ENCODE measurements around the gene TGFBR2. TPM values are rescaled to one million over a fixed set of nuclear protein-coding genes. Genes with fewer than 3 reads are reported as not detected.

The TGFBR2 gene
- total RNA-seq, 1 experiment from 2014 or later = 22.5 TPM

- Histone ChIP-seq H3K4me3 (replicated peaks in 1 of 2; ENCODE audit: low read depth in 1 of 2, low read length in 2 of 2) (no peak overlapping the region), H3K9ac (ENCODE audit: low read length) (no peak overlapping the region), H2AFZ (ENCODE audit: low read depth, low read length, poor library complexity, severe bottlenecking) (no peak overlapping the region), H3K79me2 (ENCODE audit: insufficient read depth, low read length) (no peaks in the 10 kb centered on the region), H3K27ac (ENCODE audit: low read depth, low read length) (no peak overlapping the region), H3K9me2 (ENCODE audit: insufficient read depth) (no peaks in the 10 kb centered on the region; the same call in 1 of the 2 replicates), H3K27me3 (ENCODE audit: insufficient read depth, low read length) (no peaks in the 10 kb centered on the region), H3K36me3 (ENCODE audit: control insufficient read depth in 1 of 2, insufficient read depth in 2 of 2, low read length in 2 of 2) (no peaks in the 10 kb centered on the region), H3K4me2 (ENCODE audit: low read length) (no peak overlapping the region), H3K9me3 (ENCODE audit: control insufficient read depth in 1 of 2, insufficient read depth in 1 of 2, low read depth in 1 of 2, low read length in 2 of 2) (no peaks in the 10 kb centered on the region), H4K20me1 (ENCODE audit: insufficient read depth) (no peaks in the 10 kb centered on the region), H3K4me1 (ENCODE audit: control insufficient read depth in 1 of 2, insufficient read depth in 2 of 2, low read length in 2 of 2) (no peaks in the 10 kb centered on the region; a peak in 1 of 4 replicates)
- DNase-seq (ENCODE audit: low read depth, low spot score) (no peak), ATAC-seq (no peak)
- ChIA-PET RAD21 (ENCODE audit: low non-redundant PET in 1 of 2, low total read pairs in 2 of 2, uncharacterized antibody in 2 of 2, unreplicated experiment in 2 of 2) (no interaction called here), POLR2A (no interaction called here), CTCF (no interaction called here)
- intact Hi-C loops (cut with micrococcal nuclease) = no loop called here
- BruUV-seq (replicated peaks) = no TSS peak
- TF ChIP-seq, protein P1, sequence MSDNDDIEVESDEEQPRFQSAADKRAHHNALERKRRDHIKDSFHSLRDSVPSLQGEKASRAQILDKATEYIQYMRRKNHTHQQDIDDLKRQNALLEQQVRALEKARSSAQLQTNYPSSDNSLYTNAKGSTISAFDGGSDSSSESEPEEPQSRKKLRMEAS (IDR thresholded peaks at IDR 0.05) = no peak
- TF ChIP-seq EZH2 (IDR thresholded peaks at IDR 0.05) (no peak), SIN3A (IDR thresholded peaks at IDR 0.05; ENCODE audit: low read depth) (no peak), CTCF (IDR thresholded peaks at IDR 0.05 in 2 of 3, conservative IDR thresholded peaks at IDR 0.05 in 1 of 3; ENCODE audit: borderline replicate concordance in 1 of 3, insufficient read depth in 1 of 3, low read depth in 2 of 3, low read length in 2 of 3) (no peak), RAD21 (IDR thresholded peaks at IDR 0.05; ENCODE audit: low read depth) (no peak), CEBPB (IDR thresholded peaks at IDR 0.05; ENCODE audit: low read depth) (no peak), CBX3 (IDR thresholded peaks at IDR 0.05; ENCODE audit: low read depth) (no peak), ZNF274 (IDR thresholded peaks at IDR 0.05; ENCODE audit: low read depth, low read length) (no peak)
- TF ChIP-seq, protein P2, sequence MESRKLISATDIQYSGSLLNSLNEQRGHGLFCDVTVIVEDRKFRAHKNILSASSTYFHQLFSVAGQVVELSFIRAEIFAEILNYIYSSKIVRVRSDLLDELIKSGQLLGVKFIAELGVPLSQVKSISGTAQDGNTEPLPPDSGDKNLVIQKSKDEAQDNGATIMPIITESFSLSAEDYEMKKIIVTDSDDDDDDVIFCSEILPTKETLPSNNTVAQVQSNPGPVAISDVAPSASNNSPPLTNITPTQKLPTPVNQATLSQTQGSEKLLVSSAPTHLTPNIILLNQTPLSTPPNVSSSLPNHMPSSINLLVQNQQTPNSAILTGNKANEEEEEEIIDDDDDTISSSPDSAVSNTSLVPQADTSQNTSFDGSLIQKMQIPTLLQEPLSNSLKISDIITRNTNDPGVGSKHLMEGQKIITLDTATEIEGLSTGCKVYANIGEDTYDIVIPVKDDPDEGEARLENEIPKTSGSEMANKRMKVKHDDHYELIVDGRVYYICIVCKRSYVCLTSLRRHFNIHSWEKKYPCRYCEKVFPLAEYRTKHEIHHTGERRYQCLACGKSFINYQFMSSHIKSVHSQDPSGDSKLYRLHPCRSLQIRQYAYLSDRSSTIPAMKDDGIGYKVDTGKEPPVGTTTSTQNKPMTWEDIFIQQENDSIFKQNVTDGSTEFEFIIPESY (IDR thresholded peaks at IDR 0.05; ENCODE audit: extremely low read depth, insufficient replicate concordance, low read length) = no peak
These were observed 20.1 kb upstream of the TGFBR2 start for GRCh38 chr3:30586096-30586805.
